Measurements from ENCODE around the gene RLN3. TPM values are rescaled to one million over a fixed set of nuclear protein-coding genes. Genes with fewer than 3 reads are reported as not detected.
A peak's percentile ranks its signal among the peaks of the same experiment; 100 is the strongest.

The RLN3 gene
- total RNA-seq, 4 donors from 2014 or later: not detected

DNA sequence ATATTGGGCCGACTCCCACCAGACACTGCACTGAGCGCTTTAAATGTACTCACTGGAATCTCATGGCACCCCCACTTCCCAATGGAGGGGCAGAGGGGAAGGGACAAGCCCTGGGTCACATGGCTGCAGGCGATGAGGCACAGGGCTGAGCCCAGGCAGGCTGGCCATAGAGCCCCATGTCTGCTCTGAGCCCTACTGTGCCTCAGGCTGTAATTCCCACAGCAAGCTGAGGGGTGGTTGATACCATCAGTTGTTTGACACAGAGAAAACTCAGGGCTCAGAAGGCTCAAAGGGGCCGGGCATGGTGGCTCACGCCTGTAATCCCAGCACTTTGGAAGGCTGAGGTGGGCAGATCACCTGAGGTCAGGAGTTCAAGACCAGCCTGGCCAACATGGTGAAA is 46.9 kb upstream of the RLN3 start:
- Histone ChIP-seq H3K36me3 (peaks cover 0 to 51% (median 5%) of the 10 kb centered on the region in 3 donors), H3K4me1 (peaks cover 17 to 43% (median 25%) of the 10 kb centered on the region in 3 donors), H3K9me3 (no peaks in the 10 kb centered on the region), H3K27me3 (no peaks in the 10 kb centered on the region), H3K27ac (no peak overlapping the region), H3K4me3 (no peak overlapping the region)
- DNase-seq: no peak
- TF ChIP-seq, protein P1, sequence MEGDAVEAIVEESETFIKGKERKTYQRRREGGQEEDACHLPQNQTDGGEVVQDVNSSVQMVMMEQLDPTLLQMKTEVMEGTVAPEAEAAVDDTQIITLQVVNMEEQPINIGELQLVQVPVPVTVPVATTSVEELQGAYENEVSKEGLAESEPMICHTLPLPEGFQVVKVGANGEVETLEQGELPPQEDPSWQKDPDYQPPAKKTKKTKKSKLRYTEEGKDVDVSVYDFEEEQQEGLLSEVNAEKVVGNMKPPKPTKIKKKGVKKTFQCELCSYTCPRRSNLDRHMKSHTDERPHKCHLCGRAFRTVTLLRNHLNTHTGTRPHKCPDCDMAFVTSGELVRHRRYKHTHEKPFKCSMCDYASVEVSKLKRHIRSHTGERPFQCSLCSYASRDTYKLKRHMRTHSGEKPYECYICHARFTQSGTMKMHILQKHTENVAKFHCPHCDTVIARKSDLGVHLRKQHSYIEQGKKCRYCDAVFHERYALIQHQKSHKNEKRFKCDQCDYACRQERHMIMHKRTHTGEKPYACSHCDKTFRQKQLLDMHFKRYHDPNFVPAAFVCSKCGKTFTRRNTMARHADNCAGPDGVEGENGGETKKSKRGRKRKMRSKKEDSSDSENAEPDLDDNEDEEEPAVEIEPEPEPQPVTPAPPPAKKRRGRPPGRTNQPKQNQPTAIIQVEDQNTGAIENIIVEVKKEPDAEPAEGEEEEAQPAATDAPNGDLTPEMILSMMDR (IDR thresholded peaks at IDR 0.05): no peak
- TF ChIP-seq POLR2A (IDR thresholded peaks at IDR 0.05): no peak
- 100% methylated on average over 2 of the region's 5 CpGs; no CpG with 5 or more reads in 1 of the 2 donors for WGBS, 2 donors
- intact Hi-C loops (cut with DNase I): no loop called here

DNA sequence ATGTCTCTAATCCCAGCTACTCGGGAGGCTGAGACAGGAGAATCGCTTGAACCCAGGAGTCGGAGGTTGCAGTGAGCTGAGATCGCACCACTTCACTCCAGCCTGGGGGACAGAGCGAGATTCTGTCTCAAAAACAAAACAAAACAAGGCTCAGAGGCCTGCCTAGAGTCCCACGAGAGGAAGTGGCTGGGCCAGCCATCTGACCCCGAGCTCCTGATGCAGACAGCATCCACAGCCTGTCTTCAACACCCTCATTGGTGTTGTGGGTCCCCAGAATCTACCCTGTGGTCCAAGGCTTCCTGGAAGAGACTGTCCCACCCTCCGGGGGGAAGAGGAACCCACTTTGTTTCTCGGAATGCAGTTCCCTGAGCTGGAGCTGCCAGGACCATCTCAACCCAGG is 46.5 kb upstream of the RLN3 start:
- WGBS, 2 donors: 80 to 82% methylated on average over 7 to 9 of the region's 9 CpGs
- peaks cover 0 to 46% (median 5%) of the 10 kb centered on the region in 3 donors for H3K36me3 ChIP-seq
- no peaks in the 10 kb centered on the region for H3K27me3 ChIP-seq
- no peak overlapping the region for H3K4me3 ChIP-seq
- no peaks in the 10 kb centered on the region for H3K9me3 ChIP-seq
- H3K27ac ChIP-seq: no peak overlapping the region
- peaks cover 22 to 48% (median 25%) of the 10 kb centered on the region in 3 donors for H3K4me1 ChIP-seq
- TF ChIP-seq, protein P1 (IDR thresholded peaks at IDR 0.05): no peak
- intact Hi-C loops (cut with DNase I): no loop called here
- DNase-seq: no peak

DNA sequence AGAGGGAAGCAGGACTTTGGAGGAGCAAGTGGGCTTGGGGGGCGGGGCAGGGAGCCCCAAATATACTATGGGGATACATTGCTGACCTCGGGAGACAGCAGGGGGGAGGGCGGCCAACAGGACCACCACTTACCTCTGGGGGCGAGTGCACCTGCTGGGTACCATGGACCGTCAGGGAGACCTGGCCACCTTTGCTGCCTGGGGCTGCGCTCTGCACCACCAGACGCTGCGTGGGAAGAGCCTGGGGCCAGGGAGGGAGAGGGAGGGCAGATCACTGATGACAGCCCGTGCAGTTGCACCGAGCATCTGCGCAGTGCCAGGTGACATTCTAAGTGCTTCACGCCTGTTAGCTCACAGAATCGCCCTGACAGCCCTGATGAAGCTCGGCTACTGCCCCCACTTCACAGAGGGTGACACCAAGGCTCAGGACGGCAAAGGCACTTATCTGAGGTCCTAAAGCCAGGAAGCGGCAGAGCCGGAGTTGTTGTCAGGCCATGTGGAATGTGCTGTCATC is 45.9 kb upstream of the RLN3 start:
- 70 to 76% methylated on average over 3 to 5 of the region's 17 CpGs for WGBS, 2 donors
- TF ChIP-seq POLR2A (IDR thresholded peaks at IDR 0.05): no peak
- TF ChIP-seq, protein P1 (IDR thresholded peaks at IDR 0.05): no peak
- H3K36me3 ChIP-seq: peaks cover 0 to 43% (median 5%) of the 10 kb centered on the region in 3 donors
- H3K27me3 ChIP-seq: no peaks in the 10 kb centered on the region
- no peak overlapping the region for H3K27ac ChIP-seq
- H3K4me1 ChIP-seq: peaks cover 28 to 53% (median 29%) of the 10 kb centered on the region in 3 donors
- intact Hi-C loops (cut with DNase I): no loop called here
- H3K9me3 ChIP-seq: no peaks in the 10 kb centered on the region
- DNase-seq: no peak
- no peak overlapping the region for H3K4me3 ChIP-seq

- Histone ChIP-seq H3K36me3 (peaks cover 0 to 45% (median 5%) of the 10 kb centered on the region in 3 donors), H3K4me3 (no peak overlapping the region), H3K27me3 (no peaks in the 10 kb centered on the region), H3K9me3 (no peaks in the 10 kb centered on the region), H3K27ac (peak overlapping the region in 1 of 4 donors; percentile 2), H3K4me1 (peaks cover 29 to 60% (median 32%) of the 10 kb centered on the region in 3 donors)
- no peak for DNase-seq
- 91 to 94% methylated on average over 6 of the region's 9 CpGs for WGBS, 2 donors
- TF ChIP-seq, protein P1 (IDR thresholded peaks at IDR 0.05): no peak
- no peak for TF ChIP-seq POLR2A (IDR thresholded peaks at IDR 0.05)
- intact Hi-C loops (cut with DNase I): no loop called here
These were observed 45.2 kb upstream of the RLN3 start for GRCh38 chr19:13982773-13983172.

DNA sequence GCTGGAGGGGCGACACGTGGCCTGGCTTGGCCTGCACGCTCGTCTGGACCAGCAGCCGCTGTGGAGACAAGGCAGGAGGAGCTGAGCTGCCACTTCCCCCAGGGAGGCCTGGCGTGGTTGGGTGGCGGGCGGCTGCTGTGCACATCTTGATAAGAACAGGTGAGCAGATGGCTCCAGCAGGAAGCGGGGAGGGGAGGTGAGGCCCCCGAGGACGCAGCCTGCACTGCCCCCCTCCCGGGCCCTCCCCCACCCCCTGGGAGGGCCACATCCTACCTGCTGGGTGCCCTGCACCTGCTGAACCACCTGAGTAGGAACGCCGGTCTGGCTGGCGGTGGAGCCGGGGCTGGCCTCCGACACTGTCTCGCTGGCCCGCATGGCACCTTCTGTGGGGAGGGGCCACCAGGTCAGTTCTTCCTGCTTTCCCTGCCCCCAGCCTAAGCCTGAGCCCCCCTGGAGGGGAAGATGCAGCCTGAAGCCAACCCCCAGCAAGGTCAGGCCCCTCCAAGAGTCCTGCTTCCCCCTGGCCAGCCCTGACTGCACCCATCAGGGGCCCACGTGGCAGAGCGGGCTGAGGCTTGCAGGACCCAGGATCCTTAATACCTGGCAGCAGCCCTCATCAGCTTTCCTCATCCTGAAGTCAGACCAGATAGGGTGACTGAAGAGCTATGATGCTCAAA is 44.6 kb upstream of the RLN3 start:
- Histone ChIP-seq H3K9me3 (no peaks in the 10 kb centered on the region), H3K27me3 (no peaks in the 10 kb centered on the region), H3K36me3 (peaks cover 0 to 49% (median 5%) of the 10 kb centered on the region in 3 donors), H3K4me3 (no peak overlapping the region), H3K27ac (peak overlapping the region in 1 of 4 donors; percentile 2), H3K4me1 (peaks cover 27 to 60% (median 28%) of the 10 kb centered on the region in 3 donors)
- TF ChIP-seq POLR2A (IDR thresholded peaks at IDR 0.05): no peak
- TF ChIP-seq, protein P1 (IDR thresholded peaks at IDR 0.05): no peak
- intact Hi-C loops (cut with DNase I): no loop called here
- no peak for DNase-seq
- no CpG with 5 or more reads among the region's 21 CpGs for WGBS, 2 donors

Measured in esophagus squamous epithelium (tissue), 5 donors.